OCI-LY7 (cell line): Measurements from ENCODE around the gene ALDH1L2.

Source experiments
- CTCF ChIP-seq: fragments of 200-600 bp; sonication (generic); conservative IDR thresholded peaks from 2 replicates; pipeline ENCODE4 v1.5.1; 2014; ENCODE audit warnings: mild to moderate bottlenecking, antibody characterized with exemption, low read length, moderate library complexity, mixed read lengths
- EZH2phosphoT487 ChIP-seq: fragments of 200-600 bp; sonication (generic); IDR thresholded peaks from 2 replicates; pipeline ENCODE4 v1.6.1; 2018; ENCODE audit warnings: low read depth, borderline replicate concordance, mild to moderate bottlenecking, mixed run types, antibody characterized with exemption, low read length, moderate library complexity, mixed read lengths

GRCh38 chr12:105106621-105107020 lies 22.4 kb upstream of the ALDH1L2 start:
- TF ChIP-seq CTCF (no peak), EZH2phosphoT487 (no peak)
